22Rv1 (cell line): Measurements from ENCODE around the gene COL1A1.

Experiments
- H3K27ac ChIP-seq: fragments of 450-650 bp; 2 replicates; pipeline ENCODE4 v1.5.1; 2017
- CTCF ChIP-seq: fragments of 450-650 bp; IDR thresholded peaks from 2 replicates; pipeline ENCODE4 v1.5.1; 2017; ENCODE audit warnings: mild to moderate bottlenecking
- ZFX ChIP-seq: fragments of 450-650 bp; IDR thresholded peaks from 2 replicates; pipeline ENCODE4 v1.6.1; 2017; ENCODE audit warnings: antibody characterized with exemption, borderline replicate concordance

COL1A1 gene

GRCh38 chr17:50155115-50155819 is 46.2 kb downstream of the COL1A1 start:
- H3K27ac ChIP-seq = no peak overlapping the region
- no peak for TF ChIP-seq ZFX

- no peak overlapping the region for H3K27ac ChIP-seq
- TF ChIP-seq CTCF (no peak), ZFX (no peak)
Observed at GRCh38 chr17:50154604-50155003, 46.8 kb downstream of the COL1A1 start.

GRCh38 chr17:50153650-50154575 is 47.5 kb downstream of the COL1A1 start:
- no peak overlapping the region; the same call in 1 of the 2 replicates for H3K27ac ChIP-seq
- TF ChIP-seq CTCF = no peak
- TF ChIP-seq ZFX = no peak

- peak overlapping the region; percentile 89; the same call in 1 of the 2 replicates for H3K27ac ChIP-seq
- no peak for TF ChIP-seq CTCF
- TF ChIP-seq ZFX = no peak
Observed at GRCh38 chr17:50152736-50153135, 48.7 kb downstream of the COL1A1 start.

GRCh38 chr17:50151937-50152547 is 49.4 kb downstream of the COL1A1 start:
- TF ChIP-seq CTCF = no peak
- peak overlapping the region; percentile 89 for H3K27ac ChIP-seq

- peak overlapping the region; percentile 89 for H3K27ac ChIP-seq
Observed at GRCh38 chr17:50151041-50151936, 50.1 kb downstream of the COL1A1 start.

More at GRCh38 chr17:50151041-50151936, 50.1 kb downstream of the COL1A1 start:
- no peak for TF ChIP-seq ZFX
- TF ChIP-seq CTCF = peak; percentile 58
